ENCODE data around the gene TPH1. TPM values are rescaled to one million over a fixed set of nuclear protein-coding genes. Genes with fewer than 3 reads are reported as not detected.

Gene TPH1
- total RNA-seq = 1 to 10 TPM in 1 of 4 donors, under 1 TPM in 3; 0.13 to 2.1 (median 0.45) TPM

- H3K36me3 ChIP-seq = no peaks in the 10 kb centered on the region
- H3K27me3 ChIP-seq = peaks cover 7% of the 10 kb centered on the region
- WGBS, 2 donors = 7% methylated on average over 31 to 36 of the region's 36 CpGs
- H3K4me1 ChIP-seq = peaks cover 0 to 5% of the 10 kb centered on the region in 2 donors
- intact Hi-C loops (cut with DNase I) = no loop called here
- no peaks in the 10 kb centered on the region for H3K9me3 ChIP-seq
- TF ChIP-seq CTCF (IDR thresholded peaks at IDR 0.05) (no peak), POLR2A (IDR thresholded peaks at IDR 0.05) (no peak)
- no peak within 1 kb of the TSS for H3K27ac ChIP-seq
- DNase-seq = peak; percentile 67 to 70
- no peak within 1 kb of the TSS for H3K4me3 ChIP-seq (replicated peaks in 1 of 3)
These were observed at the start of gene TPH1 for GRCh38 chr11:18046116-18046777. Gene TPH1, minus strand, starts transcription at chr11:18046269. Its CDS starts 5,507 bp downstream, at chr11:18040762.

- Histone ChIP-seq H3K27me3 (no peaks in the 10 kb centered on the region), H3K27ac (no peak overlapping the region), H3K4me3 (replicated peaks in 1 of 3) (no peak overlapping the region), H3K9me3 (no peaks in the 10 kb centered on the region), H3K36me3 (peaks cover 25 to 40% of the 10 kb centered on the region in 2 donors), H3K4me1 (no peaks in the 10 kb centered on the region)
- TF ChIP-seq POLR2A (IDR thresholded peaks at IDR 0.05) (no peak), CTCF (IDR thresholded peaks at IDR 0.05) (no peak)
- intact Hi-C loops (cut with DNase I) = no loop called here
- DNase-seq = no peak
These were observed 47.9 kb upstream of the TPH1 start for GRCh38 chr11:18093959-18094358.

GRCh38 chr11:18091731-18092130, 45.7 kb upstream of the TPH1 start:
- WGBS, 2 donors = 93 to 100% methylated on average over 2 of the region's 2 CpGs
- DNase-seq = no peak
- H3K9me3 ChIP-seq = no peaks in the 10 kb centered on the region
- no peak for TF ChIP-seq CTCF (IDR thresholded peaks at IDR 0.05)
- TF ChIP-seq POLR2A (IDR thresholded peaks at IDR 0.05) = no peak
- no peak overlapping the region for H3K4me3 ChIP-seq (replicated peaks in 1 of 3)
- no peaks in the 10 kb centered on the region for H3K27me3 ChIP-seq
- H3K36me3 ChIP-seq = peaks cover 25 to 60% of the 10 kb centered on the region in 2 donors
- intact Hi-C loops (cut with DNase I) = no loop called here
- H3K4me1 ChIP-seq = no peaks in the 10 kb centered on the region
- H3K27ac ChIP-seq = no peak overlapping the region

GRCh38 chr11:18088966-18089365, 42.9 kb upstream of the TPH1 start:
- TF ChIP-seq CTCF (IDR thresholded peaks at IDR 0.05) (no peak), POLR2A (IDR thresholded peaks at IDR 0.05) (no peak)
- WGBS, 2 donors = 89 to 94% methylated on average over 3 of the region's 3 CpGs
- Histone ChIP-seq H3K4me1 (no peaks in the 10 kb centered on the region), H3K27me3 (no peaks in the 10 kb centered on the region), H3K36me3 (peaks cover 18 to 54% of the 10 kb centered on the region in 2 donors), H3K9me3 (no peaks in the 10 kb centered on the region), H3K4me3 (replicated peaks in 1 of 3) (no peak overlapping the region), H3K27ac (no peak overlapping the region)
- DNase-seq = no peak
- intact Hi-C loops (cut with DNase I) = no loop called here

- 95 to 96% methylated on average over 2 of the region's 2 CpGs for WGBS, 2 donors
- no peaks in the 10 kb centered on the region for H3K9me3 ChIP-seq
- peaks cover 14 to 48% of the 10 kb centered on the region in 2 donors for H3K36me3 ChIP-seq
- no peaks in the 10 kb centered on the region for H3K27me3 ChIP-seq
- intact Hi-C loops (cut with DNase I) = no loop called here
- H3K4me3 ChIP-seq (replicated peaks in 1 of 3) = no peak overlapping the region
- H3K4me1 ChIP-seq = no peaks in the 10 kb centered on the region
- TF ChIP-seq POLR2A (IDR thresholded peaks at IDR 0.05) (no peak), CTCF (IDR thresholded peaks at IDR 0.05) (no peak)
- DNase-seq = no peak
- H3K27ac ChIP-seq = no peak overlapping the region
These were observed 42.3 kb upstream of the TPH1 start for GRCh38 chr11:18088366-18088765.
